A549 (cell line): ENCODE results near the gene SLF2. TPM values are rescaled to one million over a fixed set of nuclear protein-coding genes. Genes with fewer than 3 reads are reported as not detected.

ENCODE experiments used
- ATAC-seq, 2 experiments: fragments of 200-7000 bp in 1 of 2; fragments of >200 bp in 1 of 2; cut with Nextera tagmentation in 1 of 2; cut with Tn5 transposase in 1 of 2; 3 replicates each; pipeline versions ENCODE4 v1.8.0 to v1.9.1; 2018 to 2020; ENCODE audit warnings: mild to moderate bottlenecking in 1 of 2, moderate library complexity in 1 of 2
- CTCF ChIA-PET: fragments of 300-600 bp; sonication (Branson Sonifier 250); formaldehyde crosslinking; extraction: SDS; loops from one replicate; lab custom pipeline; 2021; ENCODE audit warnings: antibody characterized with exemption, inconsistent platforms; lab: Yijun Ruan, JAX
- POLR2A ChIA-PET: fragments of 350-600 bp; formaldehyde crosslinking; extraction: SDS; loops from one replicate; lab custom pipeline; 2021; ENCODE audit warnings: antibody characterized with exemption, inconsistent platforms; lab: Yijun Ruan, JAX
- DNase-seq, 2 experiments: peaks; one replicate each; pipeline versions ENCODE4 v3.0.0 to v3.0.0-alpha.2; 2011 to 2016; ENCODE audit warnings: low read depth in 1 of 2, low spot score in 1 of 2
- FAIRE-seq: peaks from 2 replicates; lab custom pipeline; 2011; peaks lifted over from hg19 to GRCh38; lab: Jason Lieb, UNC
- H3K27ac ChIP-seq, 2 experiments: fragments of >200 bp; sonication (Bioruptor Twin); formaldehyde crosslinking; 3 replicates each; pipeline ENCODE4 v1.5.1; 2016 to 2017
- H3K4me1 ChIP-seq: fragments of >200 bp; sonication (Bioruptor Twin); formaldehyde crosslinking; 3 replicates; pipeline ENCODE4 v1.6.1; 2016
- H3K4me2 ChIP-seq: fragments of >200 bp; sonication (Bioruptor Twin); formaldehyde crosslinking; 3 replicates; pipeline ENCODE4 v1.6.1; 2016
- H3K4me3 ChIP-seq: fragments of >200 bp; sonication (Bioruptor Twin); formaldehyde crosslinking; 3 replicates; pipeline ENCODE4 v1.5.1; 2016
- H3K9me3 ChIP-seq: fragments of >200 bp; sonication (Bioruptor Twin); formaldehyde crosslinking; 3 replicates; pipeline ENCODE4 v1.6.1; 2016
- BHLHE40 ChIP-seq: IDR thresholded peaks from 2 replicates; pipeline ENCODE4 v1.6.1; 2012; ENCODE audit warnings: low read depth, low read length, inconsistent platforms
- CBX2 ChIP-seq: fragments of 200-600 bp; sonication (generic); IDR thresholded peaks from 2 replicates; pipeline ENCODE4 v1.6.1; 2016; ENCODE audit warnings: low read depth, mild to moderate bottlenecking, borderline replicate concordance
- CHD2 ChIP-seq: fragments of 150-350 bp; IDR thresholded peaks from 2 replicates; pipeline ENCODE4 v1.6.1; 2014; ENCODE audit warnings: low read length; ENCODE audit not compliant: partially characterized antibody
- CHD4 ChIP-seq: fragments of 200-600 bp; sonication (generic); IDR thresholded peaks from 2 replicates; pipeline ENCODE4 v1.6.1; 2016; ENCODE audit warnings: antibody characterized with exemption, mild to moderate bottlenecking, borderline replicate concordance
- ESRRA ChIP-seq: fragments of 150-350 bp; IDR thresholded peaks from 2 replicates; pipeline ENCODE4 v1.6.1; 2014; ENCODE audit warnings: mild to moderate bottlenecking, low read length, borderline replicate concordance
- FOSB ChIP-seq: fragments of 250-450 bp; sonication (Bioruptor Pico); IDR thresholded peaks from 2 replicates; pipeline ENCODE4 v1.5.0; 2020; ENCODE audit warnings: mild to moderate bottlenecking, moderate library complexity
- FOSL2 ChIP-seq, 2 experiments: fragments of 450-650 bp in 1 of 2; fragments of >200 bp in 1 of 2; sonication (Bioruptor Twin) in 1 of 2; formaldehyde crosslinking; IDR thresholded peaks; 2 replicates each; pipeline versions ENCODE4 v1.5.0 to v1.6.1; 2016 to 2020; ENCODE audit warnings: mild to moderate bottlenecking in 1 of 2, moderate library complexity in 1 of 2
- FOXS1 ChIP-seq: fragments of 250-450 bp; sonication (Bioruptor Pico); IDR thresholded peaks from 2 replicates; pipeline ENCODE4 v1.5.0; 2020; ENCODE audit warnings: mild to moderate bottlenecking, moderate library complexity
- HMGXB4 ChIP-seq: fragments of 250-450 bp; sonication (Bioruptor Pico); IDR thresholded peaks from 2 replicates; pipeline ENCODE4 v1.5.0; 2021; ENCODE audit warnings: mild to moderate bottlenecking, moderate library complexity, borderline replicate concordance
- HOXA7 ChIP-seq: fragments of 250-450 bp; sonication (Bioruptor Pico); IDR thresholded peaks from 2 replicates; pipeline ENCODE4 v1.5.0; 2020; ENCODE audit warnings: mild to moderate bottlenecking, moderate library complexity
- HOXB13 ChIP-seq: fragments of 250-450 bp; sonication (Bioruptor Pico); IDR thresholded peaks from 2 replicates; pipeline ENCODE4 v1.5.0; 2020; ENCODE audit warnings: low read depth, mild to moderate bottlenecking, moderate library complexity
- HOXB5 ChIP-seq: fragments of 250-450 bp; sonication (Bioruptor Pico); IDR thresholded peaks from 2 replicates; pipeline ENCODE4 v1.5.0; 2020; ENCODE audit warnings: mild to moderate bottlenecking, moderate library complexity
- JUN ChIP-seq, 2 experiments: fragments of >200 bp; sonication (Bioruptor Twin); formaldehyde crosslinking; IDR thresholded peaks; 2 replicates in 1 of 2; 3 replicates in 1 of 2; pipeline ENCODE4 v1.6.1; 2016 to 2017
- JUNB ChIP-seq: fragments of >200 bp; sonication (Bioruptor Twin); formaldehyde crosslinking; IDR thresholded peaks from 2 replicates; pipeline ENCODE4 v1.6.1; 2016
- KDM1A ChIP-seq: fragments of 200-600 bp; sonication (generic); IDR thresholded peaks from 2 replicates; pipeline ENCODE4 v1.6.1; 2016; ENCODE audit warnings: low read depth, mild to moderate bottlenecking
- NPAS2 ChIP-seq: fragments of 250-450 bp; sonication (Bioruptor Pico); IDR thresholded peaks from 2 replicates; pipeline ENCODE4 v1.8.0; 2022; ENCODE audit warnings: mild to moderate bottlenecking, moderate library complexity, borderline replicate concordance
- NR3C1 ChIP-seq: fragments of >200 bp; sonication (Bioruptor Twin); formaldehyde crosslinking; IDR thresholded peaks from 3 replicates; pipeline ENCODE4 v1.6.1; 2017
- RFX5 ChIP-seq: fragments of 450-650 bp; IDR thresholded peaks from 2 replicates; pipeline ENCODE4 v1.7.1; 2014; ENCODE audit warnings: antibody characterized with exemption, mild to moderate bottlenecking, moderate library complexity
- SMC3 ChIP-seq: fragments of >200 bp; sonication (Bioruptor Twin); formaldehyde crosslinking; IDR thresholded peaks from 3 replicates; pipeline ENCODE4 v1.6.1; 2018; ENCODE audit warnings: inconsistent platforms
- TFCP2L1 ChIP-seq: fragments of 250-450 bp; sonication (Bioruptor Pico); IDR thresholded peaks from 2 replicates; pipeline ENCODE4 v1.5.0; 2021; ENCODE audit warnings: mild to moderate bottlenecking
- USF2 ChIP-seq: fragments of 450-650 bp; IDR thresholded peaks from 2 replicates; pipeline ENCODE4 v1.6.1; 2014; ENCODE audit warnings: antibody characterized with exemption
- ZSCAN20 ChIP-seq: fragments of 250-450 bp; sonication (Bioruptor Pico); IDR thresholded peaks from 2 replicates; pipeline ENCODE4 v1.8.0; 2022; ENCODE audit warnings: mild to moderate bottlenecking, moderate library complexity
- WGBS: methylation state at CpG from one replicate; pipeline ENCODE4 v1.1.6; 2017; ENCODE audit errors: missing lambda C conversion rate; 5-methylcytosine and 5-hydroxymethylcytosine counted together
- polyA plus RNA-seq, 4 experiments: library from polyadenylated mRNA; depleted of rRNA in 3 of 4; stranded (reverse); fragments of >200 nt; fragmentation: RNase III in 1 of 4; extraction: RNeasy Plus Mini Kit Qiagen cat#74134 plus additional on column Dnase treatment in 1 of 4; gene quantifications; 2 replicates in 3 of 4; 3 replicates in 1 of 4; pipeline ENCODE4 v1.2.3, GENCODE V29; 2011 to 2017
- TF ChIP-seq, protein P1 (sequence below): fragments of >200 bp; sonication (Bioruptor Twin); formaldehyde crosslinking; IDR thresholded peaks from 3 replicates; pipeline ENCODE4 v1.5.1; 2016
- TF ChIP-seq, protein P2 (sequence below): fragments of 250-450 bp; sonication (Bioruptor Pico); IDR thresholded peaks from 2 replicates; pipeline ENCODE4 v1.5.0; 2020; ENCODE audit warnings: low read depth, mild to moderate bottlenecking, moderate library complexity
- TF ChIP-seq, protein P3 (sequence below): IDR thresholded peaks from 2 replicates; pipeline ENCODE4 v1.6.1; 2012; ENCODE audit warnings: low read depth, borderline replicate concordance
- TF ChIP-seq, protein P4 (sequence below): fragments of >200 bp; sonication (Bioruptor Twin); formaldehyde crosslinking; IDR thresholded peaks from 2 replicates; pipeline ENCODE4 v1.6.1; 2016

Gene SLF2
- polyA plus RNA-seq, 2 of the 4 experiments (the other 2 are of a cell fraction) = 13.0 to 16.6 TPM

DNA sequence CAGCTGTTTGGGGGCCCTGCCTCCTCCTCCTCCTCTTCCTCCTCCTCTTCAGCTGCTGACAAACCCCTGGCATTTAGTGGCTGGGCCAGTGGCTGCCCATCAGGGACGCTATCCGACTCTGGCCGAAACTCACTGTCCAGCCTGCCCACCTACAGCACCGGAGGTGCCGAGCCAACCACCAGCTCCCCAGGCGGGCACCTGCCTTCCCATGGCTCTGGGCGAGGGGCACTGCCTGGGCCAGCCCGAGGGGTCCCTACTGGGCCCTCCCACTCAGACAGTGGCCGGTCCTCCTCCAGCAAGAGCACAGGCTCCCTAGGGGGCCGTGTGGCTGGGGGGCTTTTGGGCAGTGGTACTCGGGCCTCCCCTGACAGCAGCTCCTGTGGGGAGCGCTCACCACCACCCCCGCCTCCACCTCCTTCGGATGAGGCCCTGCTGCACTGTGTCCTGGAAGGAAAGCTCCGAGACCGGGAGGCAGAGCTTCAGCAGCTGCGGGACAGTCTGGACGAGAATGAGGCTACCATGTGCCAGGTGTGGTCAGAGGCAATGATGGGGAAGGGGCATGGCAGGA, 91.0 kb downstream of the SLF2 start:
- no peak for ATAC-seq

DNA sequence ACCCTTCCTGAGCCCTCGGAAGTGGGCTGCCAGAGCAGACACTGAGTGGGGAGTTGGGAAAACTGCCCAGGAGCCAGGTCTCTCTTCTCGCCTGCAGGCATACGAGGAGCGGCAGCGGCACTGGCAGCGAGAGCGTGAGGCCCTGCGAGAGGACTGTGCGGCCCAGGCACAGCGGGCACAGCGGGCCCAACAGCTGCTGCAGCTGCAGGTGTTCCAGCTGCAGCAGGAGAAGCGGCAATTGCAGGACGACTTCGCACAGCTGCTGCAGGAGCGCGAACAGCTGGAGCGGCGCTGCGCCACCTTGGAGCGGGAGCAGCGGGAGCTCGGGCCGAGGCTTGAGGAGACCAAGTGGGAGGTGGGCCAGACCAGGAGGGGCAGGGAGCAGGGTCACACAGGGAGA, 92.6 kb downstream of the SLF2 start:
- 97% methylated on average over 19 of the region's 23 CpGs for WGBS
- CTCF ChIA-PET = interaction anchor here (1.3 to 25.8 kb wide), 6 partner anchors 11 to 137 kb away, joined by 3 to 608 read pairs (median 6); partner anchors contain the start of genes LZTS2, MRPL43 and TWNK
- no peak overlapping the region for H3K4me2 ChIP-seq
- POLR2A ChIA-PET = no interaction called here
- no peak for TF ChIP-seq BHLHE40
- TF ChIP-seq, protein P1, sequence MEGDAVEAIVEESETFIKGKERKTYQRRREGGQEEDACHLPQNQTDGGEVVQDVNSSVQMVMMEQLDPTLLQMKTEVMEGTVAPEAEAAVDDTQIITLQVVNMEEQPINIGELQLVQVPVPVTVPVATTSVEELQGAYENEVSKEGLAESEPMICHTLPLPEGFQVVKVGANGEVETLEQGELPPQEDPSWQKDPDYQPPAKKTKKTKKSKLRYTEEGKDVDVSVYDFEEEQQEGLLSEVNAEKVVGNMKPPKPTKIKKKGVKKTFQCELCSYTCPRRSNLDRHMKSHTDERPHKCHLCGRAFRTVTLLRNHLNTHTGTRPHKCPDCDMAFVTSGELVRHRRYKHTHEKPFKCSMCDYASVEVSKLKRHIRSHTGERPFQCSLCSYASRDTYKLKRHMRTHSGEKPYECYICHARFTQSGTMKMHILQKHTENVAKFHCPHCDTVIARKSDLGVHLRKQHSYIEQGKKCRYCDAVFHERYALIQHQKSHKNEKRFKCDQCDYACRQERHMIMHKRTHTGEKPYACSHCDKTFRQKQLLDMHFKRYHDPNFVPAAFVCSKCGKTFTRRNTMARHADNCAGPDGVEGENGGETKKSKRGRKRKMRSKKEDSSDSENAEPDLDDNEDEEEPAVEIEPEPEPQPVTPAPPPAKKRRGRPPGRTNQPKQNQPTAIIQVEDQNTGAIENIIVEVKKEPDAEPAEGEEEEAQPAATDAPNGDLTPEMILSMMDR = no peak
- TF ChIP-seq, protein P2, sequence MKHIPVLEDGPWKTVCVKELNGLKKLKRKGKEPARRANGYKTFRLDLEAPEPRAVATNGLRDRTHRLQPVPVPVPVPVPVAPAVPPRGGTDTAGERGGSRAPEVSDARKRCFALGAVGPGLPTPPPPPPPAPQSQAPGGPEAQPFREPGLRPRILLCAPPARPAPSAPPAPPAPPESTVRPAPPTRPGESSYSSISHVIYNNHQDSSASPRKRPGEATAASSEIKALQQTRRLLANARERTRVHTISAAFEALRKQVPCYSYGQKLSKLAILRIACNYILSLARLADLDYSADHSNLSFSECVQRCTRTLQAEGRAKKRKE = no peak
- TF ChIP-seq, protein P3, sequence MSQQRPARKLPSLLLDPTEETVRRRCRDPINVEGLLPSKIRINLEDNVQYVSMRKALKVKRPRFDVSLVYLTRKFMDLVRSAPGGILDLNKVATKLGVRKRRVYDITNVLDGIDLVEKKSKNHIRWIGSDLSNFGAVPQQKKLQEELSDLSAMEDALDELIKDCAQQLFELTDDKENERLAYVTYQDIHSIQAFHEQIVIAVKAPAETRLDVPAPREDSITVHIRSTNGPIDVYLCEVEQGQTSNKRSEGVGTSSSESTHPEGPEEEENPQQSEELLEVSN = no peak
- no peak for TF ChIP-seq HOXB5 (CRISPR knock-in tag)
- no peak for TF ChIP-seq TFCP2L1 (CRISPR knock-in tag)
- no peak for TF ChIP-seq CBX2
- TF ChIP-seq HOXB13 = no peak
- TF ChIP-seq HMGXB4 (CRISPR knock-in tag) = no peak
- TF ChIP-seq, protein P4, sequence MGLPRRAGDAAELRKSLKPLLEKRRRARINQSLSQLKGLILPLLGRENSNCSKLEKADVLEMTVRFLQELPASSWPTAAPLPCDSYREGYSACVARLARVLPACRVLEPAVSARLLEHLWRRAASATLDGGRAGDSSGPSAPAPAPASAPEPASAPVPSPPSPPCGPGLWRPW = no peak
- TF ChIP-seq FOSB (CRISPR knock-in tag) = no peak
- no peak for TF ChIP-seq USF2
- TF ChIP-seq FOSL2 (IDR thresholded peaks at IDR 0.05) = no peak
- no peak for TF ChIP-seq FOSL2 (CRISPR knock-in tag; IDR thresholded peaks at IDR 0.05)
- TF ChIP-seq, all 56 proteins: peak for 0
- DNase-seq = no peak
- Histone ChIP-seq H3K9me3 (no peaks in the 10 kb centered on the region), H3K4me3 (no peak overlapping the region), H3K27ac (no peak overlapping the region), H3K4me1 (peaks cover 17% of the 10 kb centered on the region)
- no peak for FAIRE-seq
- no peak for ATAC-seq

More for the DNA sequence above, 91.0 kb downstream of the SLF2 start:
- no peak for DNase-seq
- whole genome bisulfite sequencing = 91% methylated on average over 7 of the region's 18 CpGs
- CTCF ChIA-PET = interaction anchor here (1.0 to 25.8 kb wide), 9 partner anchors 8 to 63 kb away, joined by 3 to 608 read pairs (median 5); partner anchors contain the start of genes LZTS2, MRPL43 and TWNK
- H3K9me3 ChIP-seq = no peaks in the 10 kb centered on the region
- TF ChIP-seq RFX5 (no peak), NPAS2 (no peak), ZSCAN20 (CRISPR knock-in tag) (no peak), JUNB (no peak), FOSL2 (IDR thresholded peaks at IDR 0.05) (no peak), FOSL2 (CRISPR knock-in tag; IDR thresholded peaks at IDR 0.05) (no peak), KDM1A (no peak), NR3C1 (no peak), JUN (IDR thresholded peaks at IDR 0.05) (no peak), CHD2 (no peak), HOXB5 (CRISPR knock-in tag) (no peak), HOXA7 (no peak), CHD4 (no peak), FOXS1 (CRISPR knock-in tag) (no peak), SMC3 (no peak), ESRRA (no peak)
- no peak overlapping the region for H3K4me3 ChIP-seq
- peaks cover 18% of the 10 kb centered on the region for H3K4me1 ChIP-seq
- no peak overlapping the region for H3K4me2 ChIP-seq
- FAIRE-seq = no peak
- POLR2A ChIA-PET = no interaction called here
- no peak overlapping the region for H3K27ac ChIP-seq
